Spleen (tissue), 13 donors: ENCODE data around the gene MCHR1. TPM values are rescaled to one million over a fixed set of nuclear protein-coding genes. Genes with fewer than 3 reads are reported as not detected.
A peak's percentile ranks its signal among the peaks of the same experiment; 100 is the strongest.

Source experiments
- DNase-seq: peaks from one replicate; pipeline ENCODE4 v3.0.0-alpha.2; 2020
- H3K27ac ChIP-seq, 8 donors: fragments of 200-600 bp; sonication (generic) in 7 of 8; 1 replicate in 4 of 8; 2 replicates in 4 of 8; pipeline versions ENCODE4 v1.5.0 to v1.8.0; 2016 to 2021; ENCODE audit warnings: inconsistent platforms in 4 of 8, mild to moderate bottlenecking in 4 of 8, moderate library complexity in 1 of 8
- H3K27me3 ChIP-seq, 7 donors: fragments of 200-600 bp; sonication (generic) in 6 of 7; replicated peaks in 1 of 7; 1 replicate in 4 of 7; 2 replicates in 3 of 7; pipeline versions ENCODE4 v1.5.0 to v1.8.0; 2016 to 2021; ENCODE audit warnings: inconsistent platforms in 3 of 7, mild to moderate bottlenecking in 1 of 7
- H3K36me3 ChIP-seq, 6 donors: fragments of 200-600 bp; sonication (generic) in 5 of 6; 1 replicate in 4 of 6; 2 replicates in 2 of 6; pipeline versions ENCODE4 v1.5.0 to v1.8.0; 2016 to 2021; ENCODE audit warnings: inconsistent platforms in 2 of 6
- H3K4me1 ChIP-seq, 6 donors: fragments of 200-600 bp; sonication (generic) in 5 of 6; 1 replicate in 3 of 6; 2 replicates in 3 of 6; pipeline versions ENCODE4 v1.5.0 to v1.8.0; 2016 to 2021; ENCODE audit warnings: inconsistent platforms in 3 of 6
- H3K4me3 ChIP-seq, 8 donors: fragments of 200-600 bp; sonication (generic) in 7 of 8; 1 replicate in 4 of 8; 2 replicates in 4 of 8; pipeline versions ENCODE4 v1.5.0 to v1.8.0; 2016 to 2021; ENCODE audit warnings: inconsistent platforms in 4 of 8, mild to moderate bottlenecking in 4 of 8, moderate library complexity in 2 of 8
- H3K9me3 ChIP-seq, 8 donors: fragments of 200-600 bp; sonication (generic) in 7 of 8; 1 replicate in 4 of 8; 2 replicates in 4 of 8; pipeline versions ENCODE4 v1.5.0 to v1.8.0; 2016 to 2021; ENCODE audit warnings: inconsistent platforms in 4 of 8
- POLR2A ChIP-seq, 3 donors: fragments of 450-650 bp; IDR thresholded peaks; one replicate each; pipeline ENCODE4 v1.5.1; 2017; ENCODE audit warnings: antibody characterized with exemption in 3 of 3, mild to moderate bottlenecking in 1 of 3
- POLR2AphosphoS5 ChIP-seq, 3 donors: sonication (generic); formaldehyde crosslinking; IDR thresholded peaks; one replicate each; pipeline ENCODE4 v1.5.1; 2017; ENCODE audit warnings: antibody characterized with exemption in 3 of 3
- WGBS, 5 donors: extraction: QIAGEN DNeasy Blood & Tissue Kit in 3 of 5; methylation state at CpG; one replicate each; pipeline versions ENCODE4 v1.1.5 to v1.1.7; 2013 to 2018; 5-methylcytosine and 5-hydroxymethylcytosine counted together
- intact Hi-C: fragments of 100-400 bp; cut with DNase I; formaldehyde crosslinking; loops from one replicate; pipeline ENCODE4 v1.15.0; 2023; ENCODE audit warnings: low total_unique reads
- long read RNA-seq, 2 donors: transcript quantifications; one replicate each; lab custom pipeline, GENCODE V29; 2026
- polyA plus RNA-seq, 3 donors: library from polyadenylated mRNA; stranded (reverse); fragments of 200-250 nt; gene quantifications; one replicate each; pipeline ENCODE4 v1.2.1, GENCODE V29; 2013
- total RNA-seq, 7 donors: library from RNA; depleted of rRNA in 3 of 7; stranded (reverse); fragments of >200 nt in 3 of 7; fragmentation: NEBNext Ultra II Directional in 4 of 7; extraction: Animal tissue kit (Norgen Biotek cat#: 25700) in 4 of 7; gene quantifications; one replicate each; pipeline versions ENCODE4 v1.1.0 to v1.2.1, GENCODE V29; 2016 to 2021
- TF ChIP-seq, protein P1 (sequence below), 11 experiments: fragments of 200-600 bp in 7 of 11; fragments of 450-650 bp in 4 of 11; sonication (generic) in 4 of 11; IDR thresholded peaks in 8 of 11; conservative IDR thresholded peaks in 3 of 11; 1 replicate in 7 of 11; 2 replicates in 4 of 11; pipeline versions ENCODE4 v1.4.0 to v1.8.0; 2016 to 2021; ENCODE audit warnings: antibody characterized with exemption in 11 of 11, inconsistent platforms in 4 of 11, mild to moderate bottlenecking in 1 of 11
- donor health status: healthy with polysubstance abuse.
- donor health status: DM: no; HTN: no; CAD: no; lungs with moderate emphysema.
- donor health status: DM: no; HTN: no; CAD: no.
- donor health status: Bipolar disorder and iron deficiency.
- donor health status: healthy.
- donor health status: DM: no; HTN: no; CAD: no.
- donor health status: DM: yes; HTN: yes; CAD: no.

MCHR1 gene, protein sequence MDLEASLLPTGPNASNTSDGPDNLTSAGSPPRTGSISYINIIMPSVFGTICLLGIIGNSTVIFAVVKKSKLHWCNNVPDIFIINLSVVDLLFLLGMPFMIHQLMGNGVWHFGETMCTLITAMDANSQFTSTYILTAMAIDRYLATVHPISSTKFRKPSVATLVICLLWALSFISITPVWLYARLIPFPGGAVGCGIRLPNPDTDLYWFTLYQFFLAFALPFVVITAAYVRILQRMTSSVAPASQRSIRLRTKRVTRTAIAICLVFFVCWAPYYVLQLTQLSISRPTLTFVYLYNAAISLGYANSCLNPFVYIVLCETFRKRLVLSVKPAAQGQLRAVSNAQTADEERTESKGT
- under 1 TPM in 2 of 7 donors, not detected in 5; 0.36 to 0.70 TPM for total RNA-seq
- polyA plus RNA-seq: under 1 TPM; 0.10 to 0.23 (median 0.17) TPM
- long read RNA-seq, donor 1: 0 reads
- long read RNA-seq, donor 2: 0 reads

DNA sequence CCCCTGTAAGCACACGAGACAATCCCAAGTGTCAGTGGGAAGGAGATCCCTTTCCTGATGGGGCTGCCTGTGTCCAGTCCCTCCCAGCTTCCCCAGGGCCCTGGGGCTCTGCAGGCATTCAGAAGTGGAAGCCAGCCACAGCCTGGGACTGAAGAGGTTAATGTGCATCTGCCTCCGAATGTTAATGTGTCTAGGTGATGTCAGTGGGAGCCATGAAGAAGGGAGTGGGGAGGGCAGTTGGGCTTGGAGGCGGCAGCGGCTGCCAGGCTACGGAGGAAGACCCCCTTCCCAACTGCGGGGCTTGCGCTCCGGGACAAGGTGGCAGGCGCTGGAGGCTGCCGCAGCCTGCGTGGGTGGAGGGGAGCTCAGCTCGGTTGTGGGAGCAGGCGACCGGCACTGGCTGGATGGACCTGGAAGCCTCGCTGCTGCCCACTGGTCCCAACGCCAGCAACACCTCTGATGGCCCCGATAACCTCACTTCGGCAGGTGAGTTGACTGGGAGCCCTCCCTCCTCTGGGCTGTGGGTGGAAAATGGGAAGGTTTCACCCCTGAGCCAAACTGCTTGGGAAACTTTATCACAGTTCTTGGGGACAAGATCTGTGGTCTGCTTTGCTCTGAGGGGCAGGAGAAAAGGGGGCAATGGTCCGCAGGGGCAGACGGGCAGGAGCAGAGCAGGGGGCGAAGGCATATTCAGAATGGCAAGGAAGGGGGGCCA lies at the start of gene MCHR1:
TSS of gene MCHR1 (plus strand) at position 236 of the 715 bp plus-strand sequence. CDS start at position 405, 169 bp downstream.
- TF ChIP-seq POLR2A (IDR thresholded peaks at IDR 0.05): no peak
- no peak for TF ChIP-seq POLR2AphosphoS5 (IDR thresholded peaks at IDR 0.05)
- TF ChIP-seq, protein P1, sequence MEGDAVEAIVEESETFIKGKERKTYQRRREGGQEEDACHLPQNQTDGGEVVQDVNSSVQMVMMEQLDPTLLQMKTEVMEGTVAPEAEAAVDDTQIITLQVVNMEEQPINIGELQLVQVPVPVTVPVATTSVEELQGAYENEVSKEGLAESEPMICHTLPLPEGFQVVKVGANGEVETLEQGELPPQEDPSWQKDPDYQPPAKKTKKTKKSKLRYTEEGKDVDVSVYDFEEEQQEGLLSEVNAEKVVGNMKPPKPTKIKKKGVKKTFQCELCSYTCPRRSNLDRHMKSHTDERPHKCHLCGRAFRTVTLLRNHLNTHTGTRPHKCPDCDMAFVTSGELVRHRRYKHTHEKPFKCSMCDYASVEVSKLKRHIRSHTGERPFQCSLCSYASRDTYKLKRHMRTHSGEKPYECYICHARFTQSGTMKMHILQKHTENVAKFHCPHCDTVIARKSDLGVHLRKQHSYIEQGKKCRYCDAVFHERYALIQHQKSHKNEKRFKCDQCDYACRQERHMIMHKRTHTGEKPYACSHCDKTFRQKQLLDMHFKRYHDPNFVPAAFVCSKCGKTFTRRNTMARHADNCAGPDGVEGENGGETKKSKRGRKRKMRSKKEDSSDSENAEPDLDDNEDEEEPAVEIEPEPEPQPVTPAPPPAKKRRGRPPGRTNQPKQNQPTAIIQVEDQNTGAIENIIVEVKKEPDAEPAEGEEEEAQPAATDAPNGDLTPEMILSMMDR (IDR thresholded peaks at IDR 0.05 in 8 of 11, conservative IDR thresholded peaks at IDR 0.05 in 3 of 11): no peak
- peaks cover 0 to 40% (median 7%) of the 10 kb centered on the region in 7 donors for H3K27me3 ChIP-seq
- no peaks in the 10 kb centered on the region for H3K36me3 ChIP-seq
- peaks cover 0 to 36% (median 19%) of the 10 kb centered on the region in 6 donors for H3K4me1 ChIP-seq
- 24 to 34% (median 29%) methylated on average over 10 to 21 of the region's 21 CpGs for WGBS, 5 donors
- intact Hi-C loops: no loop called here
- DNase-seq: no peak
- no peaks in the 10 kb centered on the region for H3K9me3 ChIP-seq
- peak within 1 kb of the TSS in 1 of 8 donors; percentile 11 for H3K4me3 ChIP-seq
- H3K27ac ChIP-seq: no peak within 1 kb of the TSS

DNA sequence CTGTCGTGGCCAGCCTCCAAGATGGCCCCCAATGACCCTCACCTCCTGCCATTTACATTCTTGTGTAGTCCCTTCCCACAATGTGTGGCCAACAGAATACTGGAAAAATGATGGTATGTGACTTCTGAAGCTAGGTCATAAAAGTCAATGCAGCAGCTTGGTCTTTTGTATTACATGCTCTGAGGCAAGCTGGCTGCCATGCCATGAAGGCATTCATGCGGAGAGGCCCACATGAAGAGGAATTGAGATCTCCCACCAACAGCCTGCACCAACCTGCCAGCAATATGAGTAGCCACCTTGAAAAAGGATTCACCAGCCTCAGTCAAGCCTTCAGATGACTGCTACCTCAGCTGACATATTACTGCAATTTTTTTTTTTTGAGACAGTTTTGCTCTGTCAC lies 47.4 kb upstream of the MCHR1 start:
- H3K4me3 ChIP-seq: no peak overlapping the region
- H3K27me3 ChIP-seq: no peaks in the 10 kb centered on the region
- no peak for TF ChIP-seq POLR2AphosphoS5 (IDR thresholded peaks at IDR 0.05)
- TF ChIP-seq, protein P1 (IDR thresholded peaks at IDR 0.05 in 8 of 11, conservative IDR thresholded peaks at IDR 0.05 in 3 of 11): no peak
- TF ChIP-seq POLR2A (IDR thresholded peaks at IDR 0.05): no peak
- 92 to 100% (median 97%) methylated on average over 2 of the region's 2 CpGs for WGBS, 5 donors
- H3K4me1 ChIP-seq: peaks cover 16 to 90% (median 68%) of the 10 kb centered on the region in 6 donors
- H3K9me3 ChIP-seq: no peaks in the 10 kb centered on the region
- intact Hi-C loops: no loop called here
- H3K27ac ChIP-seq: no peak overlapping the region
- no peaks in the 10 kb centered on the region for H3K36me3 ChIP-seq
- no peak for DNase-seq

DNA sequence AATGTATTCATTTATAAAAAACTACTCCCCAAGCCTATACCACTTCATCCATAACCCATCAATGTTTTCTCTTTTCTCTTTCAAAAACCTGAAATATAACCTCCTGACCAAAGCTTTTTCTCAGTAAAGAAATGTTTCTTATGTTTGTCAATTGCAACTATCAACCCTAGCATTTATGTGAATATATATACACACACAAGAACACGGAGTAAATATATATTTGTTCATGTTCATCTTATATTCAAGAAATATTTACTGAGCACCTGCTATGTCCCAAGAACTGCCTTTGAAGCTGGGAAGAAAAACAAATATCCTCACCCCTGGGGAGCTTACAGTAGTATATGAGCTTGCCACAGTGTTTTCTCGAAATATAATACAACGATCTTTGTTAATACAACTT lies 46.2 kb upstream of the MCHR1 start:
- intact Hi-C loops: no loop called here
- Histone ChIP-seq H3K4me3 (no peak overlapping the region), H3K4me1 (peaks cover 16 to 88% (median 64%) of the 10 kb centered on the region in 6 donors), H3K27ac (no peak overlapping the region), H3K36me3 (no peaks in the 10 kb centered on the region), H3K9me3 (no peaks in the 10 kb centered on the region), H3K27me3 (no peaks in the 10 kb centered on the region)
- TF ChIP-seq, protein P1 (IDR thresholded peaks at IDR 0.05 in 8 of 11, conservative IDR thresholded peaks at IDR 0.05 in 3 of 11): no peak
- TF ChIP-seq POLR2AphosphoS5 (IDR thresholded peaks at IDR 0.05): no peak
- TF ChIP-seq POLR2A (IDR thresholded peaks at IDR 0.05): no peak
- WGBS, 5 donors: 94 to 99% (median 97%) methylated on average over 3 of the region's 3 CpGs
- DNase-seq: no peak
